ENCODE measurements around the gene ENKUR. TPM values are rescaled to one million over a fixed set of nuclear protein-coding genes. Genes with fewer than 3 reads are reported as not detected.
"Not testable (repeated sequence)": the region's sequence is repeated elsewhere in the genome, so short reads cannot be mapped to it uniquely, and the experiment has no call there.

The ENKUR gene
- total RNA-seq, 4 donors from 2014 or later, result 0.38 to 0.53 TPM; not detected in 2

DNA sequence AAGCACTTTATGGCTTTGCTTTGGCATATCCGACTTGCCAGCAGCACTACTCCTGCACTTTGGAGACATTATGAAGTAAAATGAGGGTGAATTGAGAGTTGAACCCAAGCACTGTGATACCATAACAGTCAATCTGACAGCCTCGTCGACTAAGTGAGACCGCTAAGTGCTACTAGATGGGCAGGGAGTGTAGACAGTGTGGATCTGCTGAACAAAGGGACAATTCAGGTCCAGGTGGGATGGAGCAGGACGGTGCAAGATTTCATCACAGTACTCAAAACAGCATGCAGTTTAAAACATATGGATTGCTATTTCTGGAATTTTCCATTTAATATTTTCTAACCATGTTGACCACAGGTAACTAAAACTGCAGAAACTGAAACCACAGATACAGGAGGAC lies 42.8 kb downstream of the ENKUR start:
- H3K36me3 ChIP-seq, result no peaks in the 10 kb centered on the region
- H3K4me1 ChIP-seq, result no peaks in the 10 kb centered on the region
- no peaks in the 10 kb centered on the region for H3K9me3 ChIP-seq
- H3K27me3 ChIP-seq, result no peaks in the 10 kb centered on the region
- no peak overlapping the region for H3K4me3 ChIP-seq
- no peak overlapping the region for H3K27ac ChIP-seq
- TF ChIP-seq, protein P1, sequence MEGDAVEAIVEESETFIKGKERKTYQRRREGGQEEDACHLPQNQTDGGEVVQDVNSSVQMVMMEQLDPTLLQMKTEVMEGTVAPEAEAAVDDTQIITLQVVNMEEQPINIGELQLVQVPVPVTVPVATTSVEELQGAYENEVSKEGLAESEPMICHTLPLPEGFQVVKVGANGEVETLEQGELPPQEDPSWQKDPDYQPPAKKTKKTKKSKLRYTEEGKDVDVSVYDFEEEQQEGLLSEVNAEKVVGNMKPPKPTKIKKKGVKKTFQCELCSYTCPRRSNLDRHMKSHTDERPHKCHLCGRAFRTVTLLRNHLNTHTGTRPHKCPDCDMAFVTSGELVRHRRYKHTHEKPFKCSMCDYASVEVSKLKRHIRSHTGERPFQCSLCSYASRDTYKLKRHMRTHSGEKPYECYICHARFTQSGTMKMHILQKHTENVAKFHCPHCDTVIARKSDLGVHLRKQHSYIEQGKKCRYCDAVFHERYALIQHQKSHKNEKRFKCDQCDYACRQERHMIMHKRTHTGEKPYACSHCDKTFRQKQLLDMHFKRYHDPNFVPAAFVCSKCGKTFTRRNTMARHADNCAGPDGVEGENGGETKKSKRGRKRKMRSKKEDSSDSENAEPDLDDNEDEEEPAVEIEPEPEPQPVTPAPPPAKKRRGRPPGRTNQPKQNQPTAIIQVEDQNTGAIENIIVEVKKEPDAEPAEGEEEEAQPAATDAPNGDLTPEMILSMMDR (IDR thresholded peaks at IDR 0.05), result no peak
- no peak for TF ChIP-seq POLR2A (IDR thresholded peaks at IDR 0.05)
- no peak for DNase-seq

DNA sequence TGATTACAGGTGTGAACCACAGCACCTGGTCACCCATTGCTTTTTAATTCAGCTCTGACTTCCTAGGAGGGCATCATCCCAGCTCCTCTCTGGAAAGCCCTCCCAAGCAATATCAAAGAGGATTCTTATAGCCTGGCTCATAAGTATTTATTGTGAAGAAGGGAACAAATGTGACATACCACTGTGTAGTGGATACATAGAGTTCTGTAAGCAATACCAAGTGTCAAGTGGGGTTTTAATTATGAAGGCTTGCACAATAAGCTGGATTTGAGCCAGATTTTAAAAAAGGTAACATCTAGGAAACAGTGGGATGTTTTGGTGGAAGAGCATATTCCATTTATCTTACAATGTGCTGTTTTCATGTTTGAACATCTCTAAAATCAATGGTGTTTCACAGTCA lies 44.6 kb downstream of the ENKUR start:
- no peak overlapping the region for H3K4me3 ChIP-seq
- TF ChIP-seq, protein P1 (IDR thresholded peaks at IDR 0.05), result no peak
- TF ChIP-seq POLR2A (IDR thresholded peaks at IDR 0.05), result no peak
- H3K27me3 ChIP-seq, result no peaks in the 10 kb centered on the region
- H3K36me3 ChIP-seq, result no peaks in the 10 kb centered on the region
- no peaks in the 10 kb centered on the region for H3K4me1 ChIP-seq
- no peak for DNase-seq
- H3K9me3 ChIP-seq, result no peaks in the 10 kb centered on the region
- H3K27ac ChIP-seq, result no peak overlapping the region

DNA sequence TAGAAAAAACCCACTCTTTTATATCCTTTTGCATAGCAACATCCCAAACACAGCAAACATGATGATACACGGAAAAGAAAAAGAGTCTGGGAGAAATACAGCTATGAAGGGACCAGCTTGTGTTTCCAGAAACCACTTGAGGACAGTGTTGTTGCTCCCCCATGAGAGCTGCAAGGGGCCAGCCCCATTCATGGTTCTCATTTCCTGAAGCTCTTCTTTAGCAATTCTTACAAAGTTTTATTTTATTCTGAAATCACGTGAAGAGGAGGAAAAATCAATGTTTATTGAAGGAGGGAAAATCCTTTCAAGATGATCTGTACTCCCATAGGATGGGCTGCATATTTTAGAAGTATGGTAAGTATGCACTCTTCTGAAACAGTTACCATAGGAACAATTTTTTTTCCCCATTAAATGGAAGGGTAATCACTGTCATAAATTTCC lies 46.1 kb downstream of the ENKUR start:
- Histone ChIP-seq H3K27ac (no peak overlapping the region), H3K4me3 (no peak overlapping the region), H3K9me3 (no peaks in the 10 kb centered on the region), H3K4me1 (no peaks in the 10 kb centered on the region), H3K36me3 (no peaks in the 10 kb centered on the region), H3K27me3 (no peaks in the 10 kb centered on the region)
- DNase-seq, result no peak
- TF ChIP-seq, protein P1 (IDR thresholded peaks at IDR 0.05), result no peak
- no peak for TF ChIP-seq POLR2A (IDR thresholded peaks at IDR 0.05)

DNA sequence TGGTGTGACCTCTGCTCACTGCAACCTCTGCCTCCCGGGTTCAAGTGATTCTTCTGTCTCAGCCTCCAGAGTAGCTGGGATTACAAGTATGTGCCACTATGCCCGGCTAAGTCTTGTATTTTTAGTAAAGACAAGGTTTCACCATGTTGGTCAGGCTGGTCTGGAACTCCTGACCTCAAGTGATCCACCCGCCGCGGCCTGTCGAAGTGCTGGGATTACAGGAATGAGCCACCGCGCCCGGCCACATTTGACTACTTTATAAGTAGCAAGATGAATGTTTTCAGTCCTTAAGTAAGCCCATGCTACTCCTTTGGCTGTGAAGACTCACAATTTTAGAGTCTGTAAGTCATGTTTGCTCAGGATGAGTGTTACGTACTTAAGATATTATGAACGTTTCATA lies 47.0 kb downstream of the ENKUR start:
- not testable (repeated sequence) for H3K27me3 ChIP-seq, H3K36me3 ChIP-seq, H3K4me1 ChIP-seq, H3K4me3 ChIP-seq, DNase-seq, H3K9me3 ChIP-seq, H3K27ac ChIP-seq

DNA sequence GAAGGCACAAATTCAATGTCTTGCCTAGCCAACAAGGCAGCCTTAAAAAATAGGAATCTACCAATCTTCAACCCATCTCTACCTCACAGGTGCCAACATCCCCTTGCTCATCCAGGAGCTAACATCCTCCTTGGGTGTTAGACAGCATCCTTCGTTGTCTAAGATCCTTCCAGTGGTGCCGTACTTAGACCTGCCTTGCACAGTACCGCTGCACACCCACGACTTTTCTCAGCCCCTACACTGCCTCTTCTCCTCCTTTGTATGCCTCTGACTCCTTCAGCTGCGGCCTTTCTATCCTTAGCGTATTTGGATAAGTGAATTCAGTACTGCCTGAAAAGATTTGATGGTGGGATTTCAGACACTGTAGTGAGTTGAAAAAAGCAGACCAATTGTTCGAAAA lies 47.6 kb downstream of the ENKUR start:
- DNase-seq, result no peak
- Histone ChIP-seq H3K4me1 (no peaks in the 10 kb centered on the region), H3K27ac (no peak overlapping the region), H3K36me3 (no peaks in the 10 kb centered on the region), H3K4me3 (no peak overlapping the region), H3K27me3 (no peaks in the 10 kb centered on the region), H3K9me3 (no peaks in the 10 kb centered on the region)
- TF ChIP-seq, protein P1 (IDR thresholded peaks at IDR 0.05), result no peak
- TF ChIP-seq POLR2A (IDR thresholded peaks at IDR 0.05), result no peak

DNA sequence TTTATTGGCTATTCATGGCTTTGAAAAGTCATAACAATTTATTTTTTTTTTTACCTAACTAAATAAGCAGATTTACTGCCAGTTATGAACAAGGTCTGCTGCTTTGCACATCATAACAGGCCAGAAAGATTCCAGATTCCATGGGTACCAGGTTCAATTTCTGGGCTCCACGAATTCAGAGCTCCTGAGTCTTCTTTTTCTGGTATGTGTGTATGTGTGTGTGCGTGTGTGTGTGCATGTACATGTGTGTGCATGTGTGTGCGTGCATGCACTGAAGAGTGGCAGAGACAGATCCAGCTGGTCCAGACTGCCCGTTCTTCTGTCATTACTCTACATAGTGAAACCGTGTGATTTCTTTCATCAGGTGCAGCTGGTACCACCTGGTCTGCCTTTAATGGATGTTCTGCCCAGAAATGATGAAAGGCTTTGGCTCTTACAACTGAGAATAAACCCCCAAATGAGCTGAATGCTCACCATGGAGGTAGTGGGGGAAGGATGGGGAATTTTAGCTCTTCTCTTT lies 48.9 kb downstream of the ENKUR start:
- H3K4me1 ChIP-seq, result no peaks in the 10 kb centered on the region
- H3K27me3 ChIP-seq, result no peaks in the 10 kb centered on the region
- TF ChIP-seq, protein P1 (IDR thresholded peaks at IDR 0.05), result no peak
- no peak for TF ChIP-seq POLR2A (IDR thresholded peaks at IDR 0.05)
- no peak overlapping the region for H3K27ac ChIP-seq
- H3K9me3 ChIP-seq, result no peaks in the 10 kb centered on the region
- DNase-seq, result no peak
- no peak overlapping the region for H3K4me3 ChIP-seq
- H3K36me3 ChIP-seq, result no peaks in the 10 kb centered on the region

Measured in Peyer's patch (tissue), 4 donors.